GM18520 (cell line): Measurements from ENCODE around the gene UROC1.

ENCODE experiments used
- ATAC-seq: cut with Tn5 transposase; IDR thresholded peaks from one replicate; pipeline ENCODE4 v1.9.1; 2021; ENCODE audit not compliant: unreplicated experiment

The UROC1 gene

DNA sequence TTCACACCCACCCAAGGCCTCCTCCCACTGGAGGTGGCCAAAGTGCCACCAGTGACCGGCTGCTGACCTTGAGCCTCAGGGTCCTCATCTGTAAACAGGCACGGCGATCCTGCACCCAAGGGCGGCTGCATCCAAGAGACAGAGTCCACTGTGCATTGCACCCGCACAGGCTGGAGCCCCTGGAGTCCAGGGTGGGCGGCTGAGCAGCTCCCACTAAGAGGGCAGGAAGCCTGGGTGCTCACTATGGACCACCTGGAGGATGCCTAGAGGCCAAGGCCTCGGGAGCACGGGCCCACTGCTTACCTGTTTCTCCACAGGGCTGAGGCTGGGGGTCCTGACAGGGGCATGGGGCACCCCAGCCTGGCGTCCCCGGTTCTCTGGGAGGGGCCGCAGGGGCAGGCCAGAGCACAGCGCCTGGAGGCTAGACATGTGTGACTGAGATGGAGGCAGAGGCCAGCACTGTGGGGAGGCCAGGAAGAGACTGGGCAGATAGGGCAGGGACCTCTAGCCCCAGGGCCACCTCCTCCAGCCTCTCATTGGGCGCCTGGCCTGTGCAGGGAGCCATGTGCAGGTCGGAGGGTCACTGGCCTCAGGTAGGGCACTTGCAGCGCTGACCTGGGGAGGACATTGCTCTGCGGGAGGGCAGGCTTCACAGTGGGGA, at the start of gene UROC1:
Gene UROC1 (minus strand): TSS at position 483 of the 661 bp plus-strand sequence. CDS start 54 bp downstream, at position 429.
- ATAC-seq: no peak

GRCh38 chr3:126562737-126563276, 45.2 kb upstream of the UROC1 start:
- ATAC-seq: no peak

- ATAC-seq: no peak
Measured at GRCh38 chr3:126558336-126559071, 40.9 kb upstream of the UROC1 start, which contains the start of gene C3orf22. TSS of gene C3orf22 (minus strand) at chr3:126558932. CDS start at chr3:126553390, 5,542 bp downstream.

DNA sequence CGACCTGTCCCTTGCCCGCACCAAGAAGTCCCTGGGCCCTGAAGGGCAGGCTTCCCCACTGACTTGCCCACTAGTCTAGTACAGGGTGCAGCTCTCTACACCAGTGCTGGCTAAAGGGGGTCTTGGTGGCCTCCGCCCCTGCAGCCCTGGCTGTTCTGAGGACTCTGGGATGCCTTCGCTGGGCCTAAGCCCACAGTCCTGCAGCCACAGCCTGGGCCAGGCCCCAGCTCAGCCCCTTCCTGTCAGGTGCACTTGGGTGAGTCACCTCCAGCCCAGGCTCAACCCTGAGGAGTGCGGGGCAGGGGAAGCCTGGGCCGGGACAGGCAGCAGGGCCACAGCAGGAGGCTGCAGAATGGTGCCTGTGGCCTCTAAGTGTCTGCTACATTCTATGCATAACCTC, 40.2 kb upstream of the UROC1 start:
- no peak for ATAC-seq

- no peak for ATAC-seq
Measured at GRCh38 chr3:126557415-126557745, 39.8 kb upstream of the UROC1 start.

DNA sequence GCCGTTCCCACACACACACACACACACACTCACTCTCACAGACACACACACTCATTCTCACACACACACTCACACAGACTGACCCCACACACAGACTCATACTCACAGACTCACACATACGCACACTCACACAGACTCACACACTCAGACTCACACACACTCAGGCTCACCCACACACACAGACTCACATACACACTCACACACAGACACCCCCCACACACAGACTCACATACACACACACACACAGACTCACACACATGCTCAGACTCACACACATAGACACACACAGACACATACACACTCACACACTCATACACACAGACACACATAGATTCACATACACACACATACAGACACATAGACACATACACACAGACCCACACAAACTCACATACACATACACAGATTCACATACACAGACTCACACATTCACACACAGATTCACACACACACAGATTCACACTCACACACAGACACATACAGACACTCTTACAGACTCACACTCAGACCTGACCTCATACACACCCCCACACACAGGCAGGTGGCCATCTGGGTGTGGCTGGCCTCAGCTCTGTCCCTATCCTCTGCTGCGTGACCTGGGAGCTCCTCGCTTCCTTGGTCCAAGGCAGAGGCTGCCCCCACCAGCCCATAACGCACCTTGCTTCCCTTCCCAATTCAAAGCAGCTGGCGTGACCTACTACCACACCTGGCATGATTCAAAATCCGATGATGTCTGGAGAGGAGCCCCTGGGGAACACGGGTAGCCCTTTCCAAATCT, 39.3 kb upstream of the UROC1 start:
- no peak for ATAC-seq

DNA sequence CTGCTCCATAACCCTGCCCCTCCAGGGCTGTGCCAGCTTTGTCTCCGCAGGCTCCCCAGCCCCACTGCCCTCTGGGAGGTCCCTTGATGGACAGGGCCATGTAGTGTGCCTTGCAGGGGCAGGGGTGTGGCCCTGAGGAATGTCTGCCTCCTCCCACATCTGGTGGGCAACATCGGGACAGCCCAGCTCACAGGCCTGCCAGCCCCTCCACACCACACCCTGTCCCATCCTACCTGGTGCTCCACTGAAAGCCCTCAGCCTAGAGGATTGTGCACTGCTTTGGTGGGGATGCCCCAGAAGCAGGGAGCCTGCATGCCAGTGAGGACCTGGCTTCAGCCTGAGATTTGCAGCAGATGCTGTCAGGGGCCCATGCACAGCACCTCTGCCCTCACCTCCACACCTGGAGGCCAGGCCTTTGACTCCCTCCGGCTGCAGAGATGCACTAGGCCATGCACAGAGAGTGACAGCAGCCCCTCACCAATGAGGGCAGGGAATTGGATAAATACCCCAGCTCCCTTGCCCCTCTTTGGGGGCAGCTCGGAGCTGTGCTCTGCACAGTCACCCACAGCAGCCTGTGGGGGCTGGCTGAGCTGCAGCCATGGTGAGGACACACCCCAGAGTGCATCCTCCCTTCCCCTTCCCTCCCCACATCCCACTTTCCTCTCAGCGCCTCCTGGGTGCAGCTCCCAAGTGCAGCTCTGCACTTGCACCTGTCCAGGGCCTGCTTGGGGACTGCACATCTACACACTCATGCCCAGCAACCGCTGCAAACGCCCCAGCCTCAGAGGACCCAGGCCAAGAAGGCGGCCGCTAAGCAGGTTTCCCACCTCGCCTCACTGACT, 38.4 kb upstream of the UROC1 start:
- ATAC-seq: no peak

- ATAC-seq: no peak
Measured at GRCh38 chr3:126554560-126555525, 37.3 kb upstream of the UROC1 start.

DNA sequence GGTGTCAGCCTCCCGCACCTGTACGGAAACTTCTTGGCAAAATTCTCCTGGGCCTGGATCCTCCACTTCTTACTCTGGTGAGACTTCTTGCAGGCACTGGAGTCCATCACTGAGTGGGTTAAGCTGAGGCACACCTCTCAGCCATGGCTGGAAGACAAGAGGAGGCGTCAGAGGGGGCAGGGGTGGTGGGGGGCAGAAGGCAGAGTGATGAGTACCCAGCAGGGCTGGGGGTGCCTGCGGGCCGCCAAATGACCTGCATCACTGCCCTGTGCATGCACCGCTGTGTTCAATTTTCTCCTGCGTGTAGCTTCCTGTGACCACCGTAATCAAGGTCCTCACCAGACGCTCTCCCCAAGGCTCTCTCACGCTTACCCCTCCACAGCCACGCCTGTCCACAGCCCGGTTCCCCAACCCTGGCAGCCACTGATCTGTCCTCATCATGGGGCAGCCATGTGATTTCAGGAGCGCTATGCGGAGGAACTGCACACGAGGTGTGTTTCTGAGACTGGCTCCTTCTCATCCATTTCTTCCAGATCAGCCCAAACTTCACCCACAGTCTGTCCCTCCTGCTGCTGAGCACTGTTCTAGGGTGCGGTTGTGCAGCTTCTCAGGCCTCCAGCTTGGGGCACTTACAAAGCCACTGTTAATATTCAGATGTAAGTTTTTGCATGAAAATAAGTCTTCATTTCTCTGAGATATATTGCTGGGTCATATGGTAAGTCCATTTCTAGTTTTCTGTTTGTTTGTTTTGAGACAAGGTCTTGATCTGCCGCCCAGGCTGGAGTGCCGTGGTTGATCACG, 35.9 kb upstream of the UROC1 start:
- ATAC-seq: no peak

- no peak for ATAC-seq
Measured at GRCh38 chr3:126552688-126553283, 35.2 kb upstream of the UROC1 start.

GRCh38 chr3:126551839-126552687, 34.5 kb upstream of the UROC1 start:
- ATAC-seq: no peak

DNA sequence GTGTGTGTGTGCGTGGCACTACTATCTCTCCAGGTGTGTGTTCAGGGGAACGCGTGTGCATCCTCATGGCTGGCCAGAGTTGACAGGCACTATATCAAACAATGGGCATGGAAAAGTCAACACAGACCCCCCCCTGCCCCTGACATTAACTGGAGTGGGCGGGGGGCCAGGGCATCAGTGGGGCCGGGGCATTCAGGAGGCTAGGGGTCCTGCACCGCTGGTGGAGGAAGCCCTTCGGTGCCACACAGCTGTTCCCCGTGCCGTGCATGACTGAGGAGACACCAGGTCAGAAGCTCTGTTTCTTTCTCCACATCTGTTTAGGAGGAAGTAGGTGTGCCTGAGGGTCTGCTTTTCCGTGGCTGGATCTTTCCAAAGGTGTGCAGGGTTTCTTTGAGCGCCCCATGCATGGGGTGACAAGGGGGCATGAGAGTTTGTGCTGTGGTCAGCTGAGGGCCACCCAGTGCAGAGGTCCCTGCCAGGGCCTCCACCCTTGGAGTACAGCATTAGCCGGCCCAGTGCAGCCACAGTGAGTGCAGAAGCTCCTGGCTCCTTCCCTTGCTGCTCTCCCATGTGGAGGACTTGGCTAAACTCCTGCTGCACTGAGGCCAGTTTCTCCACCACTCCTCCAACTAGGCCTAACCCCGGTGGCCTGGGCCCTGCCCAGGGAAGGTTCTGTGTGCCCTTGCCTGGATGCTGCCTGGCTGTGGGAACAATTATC, 33.7 kb upstream of the UROC1 start:
- no peak for ATAC-seq

GRCh38 chr3:126550488-126551051, 33.0 kb upstream of the UROC1 start:
- no peak for ATAC-seq

GRCh38 chr3:126549861-126550487, 32.4 kb upstream of the UROC1 start:
- ATAC-seq: no peak

- ATAC-seq: no peak
Measured at GRCh38 chr3:126548556-126549466, 31.2 kb upstream of the UROC1 start.
